ENCODE data around the gene MGLL. TPM values are rescaled to one million over a fixed set of nuclear protein-coding genes. Genes with fewer than 3 reads are reported as not detected.

MGLL gene
- total RNA-seq, 1 experiment from 2014 or later: 2.1 TPM

GRCh38 chr3:127718245-127718915 lies 103.9 kb downstream of the MGLL start:
- DNase-seq (ENCODE audit: low read depth, low spot score) (no peak), ATAC-seq (no peak)
- ChIA-PET POLR2A (no interaction called here), CTCF (no interaction called here)
- Histone ChIP-seq H3K27me3 (ENCODE audit: control insufficient read depth, insufficient read depth, low read length) (peaks cover 7% of the 10 kb centered on the region; the same call in 1 of the 2 replicates), H3K9me3 (ENCODE audit: control insufficient read depth, insufficient read depth, low read depth, low read length) (no peaks in the 10 kb centered on the region), H3K36me3 (ENCODE audit: control insufficient read depth, insufficient read depth, low read length) (no peaks in the 10 kb centered on the region), H3K4me1 (ENCODE audit: control insufficient read depth, insufficient read depth, low read length) (no peaks in the 10 kb centered on the region), H3K27ac (ENCODE audit: low read length) (no peak overlapping the region), H3K4me3 (ENCODE audit: low read depth in 2 of 2, low read length in 2 of 2) (no peak overlapping the region)
- intact Hi-C loops (cut with micrococcal nuclease; ENCODE audit: unreplicated experiment): no loop called here
- TF ChIP-seq POLR2AphosphoS5 (IDR thresholded peaks at IDR 0.05; ENCODE audit: low read depth, low read length): no peak
- no TSS peak for BruUV-seq (replicated peaks)
- in situ Hi-C loops (cut with HindIII; ENCODE audit: low pct_unique_long_range_greater_than_20kb, low sequenced_read_pairs): no loop called here

DNA sequence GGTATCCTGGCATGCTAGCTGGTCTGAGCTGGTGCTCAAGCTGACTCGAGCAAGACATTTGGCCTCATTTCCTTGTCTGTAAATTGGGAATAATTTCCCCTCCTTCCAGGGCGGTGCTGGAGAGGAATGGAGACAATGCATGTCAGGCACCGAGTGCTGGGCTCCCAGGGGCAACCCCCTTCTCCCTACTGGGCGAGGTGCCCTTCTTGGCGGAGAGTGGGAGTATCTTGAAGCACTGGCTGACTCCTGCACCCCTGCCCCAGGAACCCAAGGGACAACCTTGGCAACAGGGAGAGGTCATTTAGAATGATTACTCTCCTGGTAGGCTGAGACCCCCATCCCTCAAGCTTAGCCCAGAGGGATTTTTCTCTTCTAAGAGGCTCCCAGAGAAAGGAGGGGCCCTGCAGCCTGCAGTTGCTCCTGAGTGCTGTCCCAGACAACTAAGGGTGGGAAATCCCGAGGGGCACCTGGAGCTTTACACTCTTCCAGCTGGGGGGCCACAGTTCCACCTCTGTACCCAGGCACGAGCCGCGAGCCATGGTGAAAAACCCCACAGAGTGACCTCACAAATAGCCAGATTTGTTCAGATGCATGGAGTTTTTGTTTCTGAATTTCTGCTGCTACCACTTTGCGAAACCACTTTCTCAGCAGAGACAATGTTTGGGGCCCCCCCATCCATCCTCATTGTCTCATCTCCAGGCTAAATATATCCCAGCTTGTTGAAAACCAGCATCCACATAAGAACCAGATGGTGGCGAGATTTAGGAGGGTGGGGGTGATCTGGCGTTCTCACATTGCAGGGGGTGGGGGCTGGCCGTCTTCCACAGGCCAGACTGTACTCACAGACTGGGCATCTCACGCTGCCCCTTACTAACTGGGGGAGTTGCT lies 104.7 kb downstream of the MGLL start:
- H3K9me3 ChIP-seq (ENCODE audit: control insufficient read depth, insufficient read depth, low read depth, low read length): no peaks in the 10 kb centered on the region
- peaks cover 7% of the 10 kb centered on the region; the same call in 1 of the 2 replicates for H3K27me3 ChIP-seq (ENCODE audit: control insufficient read depth, insufficient read depth, low read length)
- TF ChIP-seq SIN3A (IDR thresholded peaks at IDR 0.05; ENCODE audit: borderline replicate concordance, insufficient read depth, low read depth, low read length) (no peak), REST (IDR thresholded peaks at IDR 0.05; ENCODE audit: insufficient read depth in 1 of 2, low read depth in 2 of 2, low read length in 1 of 2) (no peak), TCF7L2 (IDR thresholded peaks at IDR 0.05; ENCODE audit: low read depth, low read length) (no peak), POLR2AphosphoS5 (IDR thresholded peaks at IDR 0.05; ENCODE audit: low read depth, low read length) (no peak), CTCF (IDR thresholded peaks at IDR 0.05) (no peak)
- H3K27ac ChIP-seq (ENCODE audit: low read length): no peak overlapping the region
- no peaks in the 10 kb centered on the region for H3K36me3 ChIP-seq (ENCODE audit: control insufficient read depth, insufficient read depth, low read length)
- DNase-seq (ENCODE audit: low read depth, low spot score): no peak
- H3K4me3 ChIP-seq (ENCODE audit: low read depth in 2 of 2, low read length in 2 of 2): no peak overlapping the region
- no peaks in the 10 kb centered on the region for H3K4me1 ChIP-seq (ENCODE audit: control insufficient read depth, insufficient read depth, low read length)
- no peak for ATAC-seq
- ChIA-PET CTCF (no interaction called here), POLR2A (no interaction called here)
- no TSS peak for BruUV-seq (replicated peaks)
- intact Hi-C loops (cut with micrococcal nuclease; ENCODE audit: unreplicated experiment) (no loop called here), in situ Hi-C loops (cut with HindIII; ENCODE audit: low pct_unique_long_range_greater_than_20kb, low sequenced_read_pairs) (no loop called here)

DNA sequence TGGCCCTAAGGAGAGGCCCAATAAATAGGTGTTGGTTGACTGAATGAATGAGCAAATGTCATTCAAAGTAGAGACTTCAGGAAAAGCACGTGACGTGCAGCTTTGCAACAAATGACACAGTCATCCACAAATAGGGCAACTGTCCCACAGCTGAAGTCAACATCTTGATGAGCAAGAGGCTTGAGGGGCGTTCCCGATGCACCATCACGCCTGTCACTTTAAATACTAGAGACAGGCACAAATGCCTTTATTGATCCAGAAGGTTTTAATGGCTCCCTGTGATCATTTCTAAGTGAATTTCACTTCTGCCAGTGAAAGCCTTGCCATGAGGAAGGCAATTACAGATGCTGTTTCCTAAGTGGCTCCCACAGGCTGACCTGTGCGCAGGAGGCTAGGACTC lies 105.9 kb downstream of the MGLL start:
- POLR2A ChIA-PET: no interaction called here
- no TSS peak for BruUV-seq (replicated peaks)
- TF ChIP-seq TCF7L2 (IDR thresholded peaks at IDR 0.05; ENCODE audit: low read depth, low read length) (no peak), POLR2AphosphoS5 (IDR thresholded peaks at IDR 0.05; ENCODE audit: low read depth, low read length) (no peak), REST (IDR thresholded peaks at IDR 0.05; ENCODE audit: insufficient read depth in 1 of 2, low read depth in 2 of 2, low read length in 1 of 2) (no peak), CTCF (IDR thresholded peaks at IDR 0.05) (no peak), SIN3A (IDR thresholded peaks at IDR 0.05; ENCODE audit: borderline replicate concordance, insufficient read depth, low read depth, low read length) (no peak)
- no peaks in the 10 kb centered on the region for H3K9me3 ChIP-seq (ENCODE audit: control insufficient read depth, insufficient read depth, low read depth, low read length)
- no peak overlapping the region for H3K4me3 ChIP-seq (ENCODE audit: low read depth in 2 of 2, low read length in 2 of 2)
- H3K27ac ChIP-seq (ENCODE audit: low read length): no peak overlapping the region
- ATAC-seq: no peak
- peaks cover 7% of the 10 kb centered on the region; the same call in 1 of the 2 replicates for H3K27me3 ChIP-seq (ENCODE audit: control insufficient read depth, insufficient read depth, low read length)
- no peaks in the 10 kb centered on the region for H3K4me1 ChIP-seq (ENCODE audit: control insufficient read depth, insufficient read depth, low read length)
- H3K36me3 ChIP-seq (ENCODE audit: control insufficient read depth, insufficient read depth, low read length): no peaks in the 10 kb centered on the region
- CTCF ChIA-PET: no interaction called here
- no peak for DNase-seq (ENCODE audit: low read depth, low spot score)
- in situ Hi-C loops (cut with HindIII; ENCODE audit: low pct_unique_long_range_greater_than_20kb, low sequenced_read_pairs): no loop called here
- intact Hi-C loops (cut with micrococcal nuclease; ENCODE audit: unreplicated experiment): no loop called here
